Activated CD4-positive, alpha-beta T cell treated with anti-CD3 and anti-CD28 coated beads, Interleukin-2, amount 50 U/mL, for 24 hours (primary cell): ENCODE results near the gene GUCA1A.

ENCODE experiments used
- DNase-seq, 2 donors: peaks; one replicate each; pipeline ENCODE4 v3.0.0-alpha.2; 2020; ENCODE audit warnings: low read depth in 1 of 2, low spot score in 1 of 2

GUCA1A gene

DNA sequence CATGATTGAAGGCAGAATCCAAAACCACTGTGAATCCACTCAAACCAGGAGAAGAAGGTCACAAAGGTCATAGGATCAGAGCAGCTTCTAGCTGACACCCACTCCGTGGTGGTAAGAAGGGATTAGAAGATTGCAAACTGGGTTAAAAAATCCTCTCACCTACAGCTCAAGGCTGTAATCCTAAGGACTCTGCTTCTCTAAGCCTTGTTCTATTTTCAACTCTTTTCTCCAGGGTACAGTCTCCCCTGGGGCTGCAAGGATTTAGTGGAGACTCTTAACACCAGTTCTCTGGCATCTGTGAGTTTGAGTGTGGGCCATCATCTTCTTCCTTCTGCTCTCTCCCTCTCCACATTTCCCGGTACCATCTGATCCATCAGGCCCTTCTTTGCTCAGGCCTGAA lies at the start of gene GUCA1A:
Gene GUCA1A (plus strand): TSS at position 264 of the 400 bp plus-strand sequence. CDS start 250 bp downstream, outside the sequence.
- no peak for DNase-seq

DNA sequence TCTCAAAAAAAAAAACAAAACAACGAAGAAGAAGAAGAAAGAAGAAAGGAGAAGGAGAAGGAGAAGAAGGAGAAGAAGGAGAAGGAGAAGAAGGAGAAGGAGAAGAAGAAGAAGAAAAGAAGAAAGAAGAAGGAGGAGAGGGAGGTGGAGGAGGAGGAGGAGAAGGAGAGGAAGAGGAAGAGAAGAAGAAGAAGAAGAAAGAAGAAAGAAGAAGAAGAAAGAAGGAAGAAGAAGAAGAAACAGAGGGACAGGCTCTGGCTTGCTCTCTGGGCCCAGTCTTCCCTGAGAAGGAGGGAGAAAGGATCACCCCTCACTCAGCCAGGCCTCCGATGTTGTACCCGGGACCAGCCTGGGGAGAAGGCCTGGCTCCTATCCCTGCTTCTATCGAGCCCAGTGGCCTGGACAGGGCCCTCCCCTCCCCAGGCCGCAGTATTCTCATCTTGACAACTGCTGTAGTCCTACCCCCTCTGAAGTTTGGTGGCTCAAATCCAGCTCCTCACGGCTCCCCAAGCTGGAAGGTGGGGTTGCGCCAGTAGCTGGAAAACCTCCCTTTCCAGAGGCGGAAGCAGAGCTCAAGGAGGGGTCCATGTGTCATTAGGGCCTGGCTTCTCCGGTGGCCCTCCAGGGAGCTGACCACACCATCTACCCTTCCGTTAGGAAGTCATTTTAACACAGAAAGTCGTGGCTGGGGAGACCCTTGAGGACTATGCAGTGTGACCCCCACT lies 49.6 kb upstream of the GUCA1A start:
- no peak for DNase-seq

DNA sequence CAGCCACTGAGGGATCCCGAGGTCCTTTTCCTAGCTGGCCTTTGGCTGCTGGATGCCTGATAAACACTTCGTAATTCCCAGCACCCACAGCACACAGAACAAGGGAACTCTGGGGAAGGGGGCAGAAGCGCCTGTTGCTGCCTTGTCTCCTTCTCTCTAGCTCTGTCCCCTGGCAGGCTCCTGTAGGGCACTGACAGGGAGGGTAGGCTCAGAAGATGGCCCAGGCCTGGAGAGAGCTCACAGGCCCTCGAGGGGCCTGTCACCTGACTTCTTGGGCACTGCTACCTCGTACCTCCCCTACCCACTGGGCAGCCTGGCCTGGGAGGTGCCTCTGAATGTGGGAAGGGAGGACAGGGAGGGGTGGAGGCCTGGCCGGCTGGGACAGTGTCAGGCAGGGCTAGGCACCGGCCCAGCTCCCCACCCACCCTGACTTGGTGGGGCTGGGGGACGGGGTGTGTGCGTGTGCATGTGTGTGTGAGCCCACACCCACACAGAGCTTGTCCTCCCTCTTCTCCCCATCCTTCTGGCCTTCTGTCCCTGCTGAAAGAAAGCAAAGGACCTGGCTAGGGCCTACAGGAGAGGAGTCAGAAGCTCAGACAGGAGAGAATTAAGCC lies 48.8 kb upstream of the GUCA1A start:
- DNase-seq, result no peak

DNA sequence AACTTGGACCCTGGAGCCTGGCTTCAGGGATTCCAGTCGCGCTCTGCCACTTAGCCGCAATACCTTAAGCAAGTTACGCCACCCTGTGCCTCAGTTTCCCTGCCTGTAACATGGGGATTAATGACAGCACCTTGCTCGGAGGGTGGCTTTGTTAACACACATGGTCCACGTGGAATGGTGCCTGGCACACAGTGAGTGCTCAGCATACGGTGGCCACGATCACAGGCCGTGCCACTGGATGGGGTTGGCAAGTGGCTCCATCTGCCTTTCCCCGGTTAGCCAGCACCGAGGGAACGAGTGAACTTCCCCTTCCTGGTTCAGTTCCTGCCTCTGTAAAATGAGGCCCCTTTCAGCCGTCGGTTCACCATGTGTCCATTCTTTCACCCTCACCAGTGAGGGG lies 47.9 kb upstream of the GUCA1A start:
- DNase-seq, result no peak

DNA sequence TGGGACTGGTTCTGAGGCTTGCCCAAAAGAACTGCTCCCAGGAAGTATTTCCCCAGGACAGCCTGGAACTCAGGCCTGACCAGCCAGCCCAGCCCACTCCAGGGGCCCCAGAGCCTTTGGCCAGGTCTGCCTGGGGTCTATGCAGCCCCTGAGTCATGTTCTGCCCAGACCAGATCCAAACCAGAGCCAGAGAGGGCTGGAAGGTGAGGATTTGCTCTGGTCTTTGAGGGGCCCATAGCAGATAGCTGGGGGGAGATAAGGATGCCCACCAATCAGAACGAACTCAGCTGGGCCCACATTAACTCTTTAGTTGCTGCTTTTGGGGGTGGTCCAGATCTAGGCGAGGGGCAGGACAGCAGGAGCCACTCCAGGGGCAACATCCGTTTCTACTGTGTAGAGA lies 47.5 kb upstream of the GUCA1A start:
- no peak for DNase-seq

DNA sequence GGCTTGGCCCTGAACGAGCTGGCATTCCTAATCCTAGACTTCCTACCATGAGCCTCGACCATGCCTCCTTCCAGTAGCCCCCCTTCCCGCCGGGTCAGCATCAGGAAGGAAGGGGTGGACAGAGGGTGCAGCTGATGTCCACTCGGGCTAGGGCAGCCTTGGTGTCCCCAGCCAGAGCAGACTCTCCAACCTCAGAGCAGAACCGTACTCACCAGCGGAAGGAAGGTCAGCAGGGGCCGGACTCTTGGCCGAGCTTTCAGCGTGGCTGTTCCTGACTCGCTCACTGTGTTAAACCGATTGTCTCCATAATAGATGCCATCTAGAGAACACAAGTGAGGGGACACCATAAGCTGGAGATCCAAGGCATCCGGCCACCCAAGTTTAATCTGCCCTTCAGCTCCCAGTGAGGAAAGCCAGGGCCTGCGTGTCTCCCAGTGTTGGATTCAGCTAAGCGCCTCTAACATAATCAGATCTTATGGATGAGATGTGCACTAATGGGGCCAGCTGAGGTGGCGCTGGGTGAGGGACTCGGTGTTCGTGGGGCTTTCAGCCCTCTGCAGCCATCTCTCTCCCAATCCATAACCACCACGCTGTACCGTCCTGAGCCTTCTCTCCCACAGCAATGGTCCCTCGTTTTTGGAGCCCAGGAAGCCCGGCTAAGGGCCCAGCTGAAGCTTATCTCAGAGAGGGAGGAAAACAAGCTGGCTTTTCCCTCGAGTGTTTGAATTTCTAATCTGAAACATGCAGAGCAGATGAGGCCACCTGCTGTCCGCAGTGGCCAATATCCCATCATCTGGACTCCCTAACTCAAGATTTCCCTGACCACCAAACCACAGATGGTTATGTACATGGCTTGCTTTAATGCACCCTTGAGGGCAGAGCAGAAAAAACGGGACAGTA lies 44.5 kb upstream of the GUCA1A start:
- DNase-seq, result no peak

DNA sequence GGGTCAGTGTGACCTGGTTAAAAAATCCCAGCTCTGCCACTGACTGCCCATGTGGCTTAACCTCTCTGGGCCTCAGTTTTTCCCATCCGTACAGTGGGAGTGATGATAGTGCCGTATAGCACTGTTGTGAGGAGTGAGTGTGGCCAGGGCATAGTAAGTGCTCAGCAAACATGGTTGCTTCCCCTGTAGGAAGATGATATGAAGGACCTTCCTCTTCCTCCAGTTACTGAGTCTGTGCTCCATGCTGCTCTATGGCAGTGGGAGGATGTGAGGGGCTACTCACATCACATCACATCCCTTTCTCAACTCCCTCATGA lies 43.8 kb upstream of the GUCA1A start:
- no peak for DNase-seq

DNA sequence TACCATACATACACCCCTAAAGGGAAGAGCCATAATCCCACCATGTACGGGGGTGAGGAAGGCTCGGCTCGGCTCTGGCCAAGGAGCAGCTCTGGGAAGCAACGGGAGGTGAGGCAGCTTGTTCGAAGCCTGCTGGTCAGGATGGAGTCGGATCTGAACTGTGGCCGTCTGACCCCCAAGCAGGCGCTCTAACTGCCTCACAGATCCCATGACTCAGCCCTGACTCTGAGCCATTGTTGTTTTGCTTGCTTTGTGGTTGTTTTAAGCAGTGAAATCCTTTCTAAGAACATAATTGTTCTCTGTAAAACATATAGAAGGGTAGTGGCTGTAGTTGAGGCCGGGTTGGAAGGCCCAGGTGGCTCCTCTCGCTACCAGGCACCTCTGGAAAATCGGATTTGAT lies 41.6 kb upstream of the GUCA1A start:
- no peak for DNase-seq

DNA sequence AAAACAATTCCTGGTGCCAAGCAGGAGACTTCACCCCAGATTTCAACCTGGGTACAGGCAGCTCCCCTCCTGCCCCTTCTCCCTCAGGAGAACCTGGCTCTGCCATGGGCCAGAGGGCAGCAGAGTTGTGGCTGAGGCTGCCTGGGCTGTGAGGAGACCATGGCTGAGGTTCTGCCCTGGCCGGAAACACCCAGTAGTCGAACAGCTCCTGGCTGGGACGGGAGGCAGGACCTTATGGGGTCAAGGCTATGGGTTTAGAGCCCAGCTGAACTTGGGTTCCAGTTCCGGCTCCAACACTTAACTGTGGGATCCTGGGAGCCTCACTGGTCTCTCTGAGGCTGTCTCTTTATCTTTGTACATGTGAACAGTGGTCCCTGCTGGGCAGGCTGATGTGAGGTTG lies 39.2 kb upstream of the GUCA1A start:
- DNase-seq, result no peak

DNA sequence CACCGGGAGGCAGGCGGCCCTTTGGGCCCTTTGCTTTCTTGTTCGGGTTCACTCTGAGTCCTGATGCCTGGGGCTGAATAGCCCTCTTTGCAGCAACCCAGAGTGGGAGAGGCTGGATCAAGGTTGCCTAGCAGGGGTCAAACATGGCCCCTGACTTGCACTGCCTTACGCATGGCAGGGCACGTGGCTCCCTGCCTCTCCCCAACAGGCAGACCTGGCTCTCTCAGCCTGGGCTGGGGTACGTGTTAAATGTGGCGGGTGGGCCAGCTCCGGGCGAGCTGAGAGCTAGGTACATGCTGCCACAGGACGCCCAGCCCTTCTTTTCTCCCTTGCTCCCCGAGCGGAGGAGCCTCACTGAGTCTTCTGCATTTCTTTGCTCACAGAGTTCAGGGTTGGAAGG lies 38.0 kb upstream of the GUCA1A start:
- DNase-seq, result no peak

DNA sequence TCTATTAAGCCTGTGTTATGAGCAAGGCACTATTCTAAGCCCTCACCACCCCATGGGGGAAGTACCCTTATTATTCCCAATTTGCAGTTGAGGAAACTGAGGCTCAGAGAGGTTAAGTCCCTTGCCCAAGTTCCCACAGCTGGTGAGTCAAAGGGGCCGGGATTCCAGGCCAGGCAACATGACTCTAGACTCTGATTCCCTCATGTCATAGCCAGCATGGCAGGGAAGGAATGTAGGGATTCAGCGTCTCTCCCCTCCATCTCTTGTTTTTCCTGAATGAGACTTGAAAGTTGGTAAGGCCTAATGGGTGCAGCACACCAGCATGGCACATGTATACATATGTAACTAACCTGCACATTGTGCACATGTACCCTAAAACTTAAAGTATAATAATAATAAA lies 37.4 kb upstream of the GUCA1A start:
- DNase-seq, result no peak

DNA sequence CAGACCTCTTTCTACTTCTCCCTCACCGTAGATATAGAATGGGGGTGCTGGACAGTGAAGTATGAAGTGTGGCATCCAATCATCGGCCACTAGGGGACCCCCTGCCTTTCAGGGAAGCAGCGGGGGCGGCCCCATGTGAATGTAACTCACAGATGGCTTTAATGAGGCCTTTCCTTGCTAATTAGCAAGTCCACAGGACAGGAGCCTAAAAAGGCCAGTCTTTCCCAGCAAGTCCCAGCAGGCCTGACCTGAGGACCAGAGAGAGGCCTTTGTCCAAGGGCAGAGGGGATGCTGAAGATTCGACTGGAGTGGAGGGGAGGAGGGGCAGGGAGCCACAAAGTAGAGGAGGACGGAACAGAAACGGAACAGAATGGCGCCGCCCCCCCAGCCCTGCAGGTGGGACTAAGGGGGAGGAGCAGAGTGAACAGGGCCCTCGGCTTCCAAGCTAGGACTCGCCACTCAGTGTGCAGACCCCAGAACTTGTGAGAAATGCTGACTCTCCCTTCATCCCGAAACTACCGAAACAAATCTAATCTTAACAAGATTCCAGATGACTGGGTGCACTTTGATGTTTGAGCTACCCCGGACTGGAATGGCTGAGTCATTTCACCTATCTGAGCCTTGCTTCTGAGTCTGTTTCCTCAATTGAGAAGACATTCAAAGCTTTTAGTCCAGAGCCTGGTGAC lies 36.5 kb upstream of the GUCA1A start:
- DNase-seq, result peak; percentile 2 to 27

DNA sequence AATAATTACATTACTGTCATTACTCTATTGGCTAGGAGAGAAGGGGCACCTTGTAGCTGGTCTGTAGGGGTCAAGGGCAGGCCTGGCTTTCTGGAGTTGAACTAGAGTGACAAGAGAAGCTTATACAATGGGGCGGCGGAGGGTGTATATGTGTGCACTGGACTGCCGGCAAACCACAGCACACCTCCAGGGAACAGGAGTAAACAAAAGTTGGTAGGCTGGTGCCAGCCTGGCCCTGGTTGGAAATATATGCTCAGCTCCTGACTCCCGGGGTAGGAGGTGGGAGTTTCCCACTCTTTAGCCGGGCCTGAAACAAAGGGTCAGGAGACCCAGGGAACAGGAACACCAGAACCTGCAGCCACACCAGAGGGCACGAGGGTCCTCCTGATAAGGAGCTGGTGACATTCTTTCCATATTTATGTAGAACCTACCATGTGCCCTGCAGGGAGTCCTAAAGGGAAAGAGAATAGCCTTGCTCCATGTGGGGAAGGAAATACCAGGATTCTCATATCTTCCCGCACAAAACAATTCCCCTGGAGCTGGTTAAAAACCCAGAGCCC lies 35.9 kb upstream of the GUCA1A start:
- no peak for DNase-seq

DNA sequence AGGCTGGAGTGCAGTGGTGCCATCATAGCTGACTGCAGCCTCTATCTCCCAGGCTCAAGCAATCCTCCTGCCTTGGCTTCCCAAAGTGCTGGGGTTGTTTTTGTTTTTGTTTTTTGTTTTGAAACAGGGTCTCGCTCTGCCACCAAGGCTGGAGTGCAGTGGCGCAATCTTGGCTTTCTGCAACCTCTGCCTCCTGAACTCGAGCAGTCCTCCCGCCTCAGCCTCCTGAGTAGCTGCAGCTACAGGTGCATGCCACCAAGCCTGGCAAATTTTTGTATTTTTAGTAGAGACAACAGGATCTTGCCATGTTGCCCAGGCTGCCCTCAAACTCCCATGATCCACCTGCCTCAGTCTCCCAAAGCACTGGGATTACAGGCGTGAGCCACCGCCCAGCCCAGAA lies 35.0 kb upstream of the GUCA1A start:
- no peak for DNase-seq

DNA sequence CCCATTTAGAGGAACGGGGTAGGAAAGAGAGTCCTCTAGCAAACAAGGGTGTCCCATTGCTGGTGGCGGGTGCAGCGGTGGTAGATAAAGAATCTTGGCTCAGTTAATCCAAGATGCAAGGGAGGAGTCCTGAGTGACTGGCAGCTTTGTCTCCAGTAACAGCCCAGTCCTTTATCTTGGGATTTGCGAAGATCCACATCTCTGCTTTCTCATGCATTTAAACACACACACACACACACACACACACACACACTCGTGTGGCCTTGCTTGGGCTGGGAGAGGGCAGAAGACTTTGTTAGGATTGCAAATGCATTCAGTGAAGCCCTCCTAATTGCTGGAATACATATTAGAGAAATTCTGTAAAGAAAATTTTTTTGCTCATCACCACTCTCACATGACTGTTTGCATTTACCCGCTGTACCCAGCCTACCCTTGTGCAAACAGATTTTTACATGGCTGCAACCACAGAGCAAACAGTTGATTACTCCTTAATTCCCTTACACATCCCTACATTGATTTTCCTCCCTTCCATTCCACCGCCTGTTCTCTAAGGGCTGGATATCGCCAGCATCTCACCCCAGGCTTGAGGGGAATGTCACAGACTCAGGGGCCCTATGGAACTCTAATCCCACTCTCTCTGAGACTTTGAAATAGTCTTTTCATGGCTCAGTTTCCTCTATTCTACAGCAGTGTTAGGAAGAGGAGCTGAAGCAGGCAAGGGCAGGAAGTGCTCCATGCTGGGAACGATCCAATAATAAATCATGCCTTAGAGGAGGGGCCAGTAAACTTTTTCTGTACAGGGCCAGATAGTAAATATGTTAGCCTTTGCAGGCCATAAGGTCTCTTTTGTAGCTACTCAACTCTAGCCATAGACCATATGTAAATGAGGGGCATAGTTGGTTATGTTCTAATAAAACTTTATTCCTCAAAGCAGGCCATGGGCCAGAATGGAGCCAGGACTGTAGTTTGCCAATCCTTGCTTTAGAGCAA lies 34.2 kb upstream of the GUCA1A start:
- DNase-seq, result no peak

DNA sequence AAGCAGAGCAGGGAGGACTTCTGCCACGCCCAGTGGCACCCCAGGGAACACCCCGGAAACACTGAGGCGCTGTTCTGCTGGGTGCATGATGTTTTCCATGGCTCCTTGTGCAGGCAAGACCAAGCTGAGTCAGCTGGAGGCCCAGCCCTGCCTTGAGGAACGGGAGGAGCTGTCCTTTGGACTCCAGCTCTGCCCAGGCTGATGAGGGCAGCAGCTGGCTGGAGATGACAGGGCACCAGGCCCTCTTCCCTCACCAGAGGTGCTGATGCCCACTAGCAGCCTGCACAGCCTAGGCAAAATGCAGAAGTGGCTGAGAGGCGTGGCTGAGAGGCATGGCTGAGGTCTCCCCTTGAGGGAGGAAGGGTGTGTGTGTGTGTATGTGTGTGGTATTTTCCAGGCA lies 33.1 kb upstream of the GUCA1A start:
- DNase-seq, result no peak

DNA sequence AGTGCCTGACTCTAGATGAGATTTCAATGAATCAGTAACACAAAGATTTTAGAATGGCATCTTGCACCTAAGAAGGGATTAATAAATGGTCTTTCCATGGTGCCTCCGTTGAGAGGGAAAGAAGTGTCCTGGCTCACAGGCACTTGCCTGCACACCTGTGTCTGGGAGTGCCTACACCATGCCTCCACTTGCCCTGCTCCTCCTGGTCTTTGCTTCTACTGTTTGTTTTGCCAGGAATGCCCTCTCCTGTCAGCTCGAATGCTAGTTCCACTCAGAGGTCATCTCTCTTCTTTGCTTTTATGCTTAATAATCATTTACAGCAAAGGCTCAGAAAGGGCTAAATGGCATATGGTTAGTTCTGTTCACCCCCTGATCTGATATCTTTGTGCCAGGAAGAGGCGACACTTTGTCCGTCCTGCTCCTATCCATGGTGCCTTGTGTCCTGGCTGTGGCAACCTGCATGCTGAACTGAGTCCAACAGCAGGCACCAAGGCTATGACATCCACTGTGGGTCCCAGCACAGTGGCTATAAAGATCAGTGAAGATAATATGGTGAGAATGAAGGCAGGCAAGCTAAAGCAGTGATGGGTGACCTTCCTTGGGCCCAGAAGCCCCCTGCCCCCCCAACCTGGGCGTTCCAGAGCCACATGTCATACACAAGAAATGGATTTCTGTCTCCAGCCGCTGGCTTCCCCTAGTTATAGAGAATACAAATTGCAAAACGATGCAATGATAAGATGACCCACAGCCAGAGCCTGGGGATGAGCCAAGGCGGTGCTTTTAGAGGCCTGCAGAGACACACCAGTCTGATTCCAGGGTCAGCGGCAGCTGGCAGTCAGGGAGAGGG lies 32.2 kb upstream of the GUCA1A start:
- no peak for DNase-seq

DNA sequence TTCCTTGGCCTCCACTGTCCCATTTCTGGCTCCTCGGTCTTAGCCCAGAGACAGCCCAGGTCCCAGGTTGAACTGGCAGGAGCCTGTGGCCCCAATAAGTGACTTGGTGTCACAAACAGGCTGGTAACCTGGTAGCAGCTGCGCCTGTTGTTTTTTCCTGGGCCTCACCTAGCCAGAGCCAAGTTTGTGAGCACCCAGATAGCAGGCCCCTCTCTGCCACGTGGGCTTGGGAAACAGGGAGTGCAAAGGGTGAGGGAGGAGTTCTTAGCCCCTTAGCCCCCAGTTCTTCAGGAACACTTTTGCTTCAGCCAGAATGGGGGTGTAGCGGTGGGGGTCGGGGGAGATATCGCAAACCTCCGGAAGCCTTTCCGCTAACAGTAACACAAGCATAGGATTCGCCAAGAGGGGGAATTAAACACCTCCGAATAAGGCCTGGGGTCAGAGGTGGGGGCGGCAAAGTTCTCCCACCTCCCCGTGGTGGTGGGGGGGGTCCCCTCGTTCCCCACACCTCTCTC lies 31.5 kb upstream of the GUCA1A start:
- DNase-seq, result no peak
